GM23338 (cell line): ENCODE measurements around the gene SRRM2. TPM values are rescaled to one million over a fixed set of nuclear protein-coding genes. Genes with fewer than 3 reads are reported as not detected.

Experiments
- ATAC-seq: fragments of 200-7000 bp; cut with Tn5 transposase; 3 replicates; pipeline ENCODE4 v1.9.1; 2020
- DNase-seq: peaks from one replicate; pipeline ENCODE4 v3.0.0-alpha.2; 2015; ENCODE audit warnings: low spot score
- H2AFZ ChIP-seq: fragments of 200-600 bp; sonication (generic); 2 replicates; pipeline ENCODE4 v1.8.0; 2016; ENCODE audit warnings: antibody characterized with exemption, mild to moderate bottlenecking, moderate library complexity
- H3F3A ChIP-seq: fragments of 200-600 bp; sonication (generic); replicated peaks from 2 replicates; pipeline ENCODE4 v1.8.0; 2017; ENCODE audit warnings: antibody characterized with exemption, mixed run types, low read depth
- H3K27ac ChIP-seq: fragments of 200-600 bp; sonication (generic); 2 replicates; pipeline ENCODE4 v1.6.1; 2016; ENCODE audit warnings: low read depth
- H3K27me3 ChIP-seq: fragments of 200-600 bp; sonication (generic); 2 replicates; pipeline ENCODE4 v1.8.0; 2016; ENCODE audit warnings: mild to moderate bottlenecking, mixed run types, moderate library complexity; ENCODE audit not compliant: insufficient read depth
- H3K36me3 ChIP-seq: fragments of 200-600 bp; sonication (generic); 2 replicates; pipeline ENCODE4 v1.8.0; 2016; ENCODE audit warnings: mild to moderate bottlenecking; ENCODE audit not compliant: insufficient read depth
- H3K4me1 ChIP-seq: fragments of 200-600 bp; sonication (generic); 2 replicates; pipeline ENCODE4 v1.8.0; 2016; ENCODE audit warnings: mild to moderate bottlenecking, moderate library complexity; ENCODE audit not compliant: insufficient read depth
- H3K4me2 ChIP-seq: fragments of 200-600 bp; sonication (generic); 2 replicates; pipeline ENCODE4 v1.7.1; 2017; ENCODE audit warnings: mixed run types
- H3K4me3 ChIP-seq: fragments of 200-600 bp; sonication (generic); 2 replicates; pipeline ENCODE4 v1.6.1; 2016; ENCODE audit warnings: mixed run types
- H3K79me2 ChIP-seq: fragments of 200-600 bp; sonication (generic); replicated peaks from 2 replicates; pipeline ENCODE4 v1.8.0; 2017; ENCODE audit warnings: mild to moderate bottlenecking; ENCODE audit not compliant: insufficient read depth
- H3K9me2 ChIP-seq: fragments of 200-600 bp; sonication (generic); 2 replicates; pipeline ENCODE4 v1.8.0; 2017; ENCODE audit not compliant: insufficient read depth
- H4K20me1 ChIP-seq: fragments of 200-600 bp; sonication (generic); replicated peaks from 2 replicates; pipeline ENCODE4 v1.8.0; 2017; ENCODE audit warnings: mild to moderate bottlenecking; ENCODE audit not compliant: insufficient read depth
- H3K27ac Mint-ChIP-seq: 2 replicates; pipeline ENCODE4 v1.8.0; 2020; ENCODE audit warnings: inconsistent platforms, mild to moderate bottlenecking, moderate library complexity, mixed read lengths
- H3K27me3 Mint-ChIP-seq: 3 replicates; pipeline ENCODE4 v1.8.0; 2022; ENCODE audit warnings: low read depth, mild to moderate bottlenecking, moderate library complexity, mixed read lengths, inconsistent platforms; ENCODE audit not compliant: insufficient read depth, poor library complexity
- H3K36me3 Mint-ChIP-seq: 3 replicates; pipeline ENCODE4 v1.8.0; 2021; ENCODE audit warnings: low read depth, mild to moderate bottlenecking, inconsistent platforms, moderate library complexity, mixed read lengths
- H3K4me1 Mint-ChIP-seq: 3 replicates; pipeline ENCODE4 v1.8.0; 2020; ENCODE audit warnings: mild to moderate bottlenecking, inconsistent platforms, mixed read lengths
- H3K4me3 Mint-ChIP-seq: 3 replicates; pipeline ENCODE4 v1.8.0; 2021; ENCODE audit warnings: moderate library complexity, mild to moderate bottlenecking, inconsistent platforms, mixed read lengths
- H3K9me3 Mint-ChIP-seq: 3 replicates; pipeline ENCODE4 v1.8.0; 2020; ENCODE audit warnings: moderate library complexity, mild to moderate bottlenecking, inconsistent platforms, mixed read lengths
- CREB1 ChIP-seq: fragments of 250-450 bp; sonication (Bioruptor Pico); IDR thresholded peaks from 2 replicates; pipeline ENCODE4 v1.5.0; 2020; ENCODE audit warnings: low read depth, mild to moderate bottlenecking, moderate library complexity
- ETS1 ChIP-seq: IDR thresholded peaks from 2 replicates; pipeline ENCODE4 v1.6.1; 2016; ENCODE audit warnings: antibody characterized with exemption
- EZH2 ChIP-seq: fragments of 200-600 bp; sonication (generic); IDR thresholded peaks from one replicate; pipeline ENCODE4 v1.8.0; 2017; ENCODE audit warnings: antibody characterized with exemption, mild to moderate bottlenecking, low read depth; ENCODE audit not compliant: unreplicated experiment
- JUNB ChIP-seq: IDR thresholded peaks from one replicate; pipeline ENCODE4 v1.6.1; 2016; ENCODE audit warnings: antibody characterized with exemption; ENCODE audit not compliant: unreplicated experiment
- REST ChIP-seq: IDR thresholded peaks from one replicate; pipeline ENCODE4 v1.6.1; 2018; ENCODE audit warnings: antibody characterized with exemption; ENCODE audit not compliant: unreplicated experiment
- ZNF114 ChIP-seq: fragments of 250-450 bp; sonication (Bioruptor Pico); IDR thresholded peaks from 2 replicates; pipeline ENCODE4 v1.5.0; 2020; ENCODE audit warnings: mild to moderate bottlenecking, moderate library complexity
- ZNF331 ChIP-seq: fragments of 250-450 bp; sonication (Bioruptor Pico); IDR thresholded peaks from 2 replicates; pipeline ENCODE4 v1.5.0; 2020; ENCODE audit warnings: low read depth, mild to moderate bottlenecking, moderate library complexity
- ZNF462 ChIP-seq: fragments of 250-450 bp; sonication (Bioruptor Pico); IDR thresholded peaks from 2 replicates; pipeline ENCODE4 v1.5.0; 2020; ENCODE audit warnings: mild to moderate bottlenecking, moderate library complexity
- polyA plus RNA-seq: library from polyadenylated mRNA; unstranded; fragments of >200 nt; fragmentation: Nextera tagmentation; extraction: Ambion mirVana; gene quantifications from 2 replicates; pipeline ENCODE4 v1.2.1, GENCODE V29; 2016
- total RNA-seq: library from RNA; depleted of rRNA; stranded (reverse); fragments of >200 nt; shearing (Covaris generic); gene quantifications from 2 replicates; pipeline ENCODE4 v1.2.3, GENCODE V29; 2014
- TF ChIP-seq, protein P1 (sequence below), 2 experiments: fragments of 200-600 bp in 1 of 2; sonication (generic) in 1 of 2; conservative IDR thresholded peaks; 2 replicates each; pipeline versions ENCODE4 v1.5.1 to v1.6.1; 2016 to 2017; ENCODE audit warnings: antibody characterized with exemption in 2 of 2, low read depth in 2 of 2, mild to moderate bottlenecking in 2 of 2, moderate library complexity in 1 of 2

Gene SRRM2
- total and polyA plus RNA-seq, 2 experiments from 2014 or later = 308 to 893 TPM

- no peak for TF ChIP-seq ZNF462 (CRISPR knock-in tag)
- TF ChIP-seq ZNF114 (CRISPR knock-in tag) = no peak
- no peak for TF ChIP-seq REST
- TF ChIP-seq JUNB = no peak
- TF ChIP-seq EZH2 = no peak
- no peak for TF ChIP-seq ZNF331 (CRISPR knock-in tag)
Observed at GRCh38 chr16:2753733-2754020, 1.2 kb downstream of the SRRM2 start (continued).

GRCh38 chr16:2755158-2755557 lies 2.7 kb downstream of the SRRM2 start:
- H3K27ac Mint-ChIP-seq = peak overlapping the region; percentile 69
- Histone ChIP-seq H4K20me1 (peaks cover 60% of the 10 kb centered on the region), H3K27me3 (no peaks in the 10 kb centered on the region), H3K79me2 (peaks cover 84% of the 10 kb centered on the region), H3K4me2 (peak overlapping the region; percentile 100), H3F3A (peaks cover 67% of the 10 kb centered on the region), H3K36me3 (peaks cover 30% of the 10 kb centered on the region), H2AFZ (no peak overlapping the region), H3K9me2 (no peaks in the 10 kb centered on the region), H3K27ac (peak overlapping the region; percentile 99; the same call in 1 of the 2 replicates), H3K4me1 (peaks cover 25% of the 10 kb centered on the region), H3K4me3 (peak overlapping the region; percentile 99)
- ATAC-seq (no peak), DNase-seq (no peak)
- H3K27me3 Mint-ChIP-seq = peaks cover 20% of the 10 kb centered on the region
- peak overlapping the region; percentile 93 for H3K4me3 Mint-ChIP-seq
- peaks cover 3% of the 10 kb centered on the region for H3K9me3 Mint-ChIP-seq
- TF ChIP-seq ETS1 (no peak), JUNB (no peak), CREB1 (CRISPR knock-in tag) (no peak), ZNF331 (CRISPR knock-in tag) (no peak)
- TF ChIP-seq, protein P1, sequence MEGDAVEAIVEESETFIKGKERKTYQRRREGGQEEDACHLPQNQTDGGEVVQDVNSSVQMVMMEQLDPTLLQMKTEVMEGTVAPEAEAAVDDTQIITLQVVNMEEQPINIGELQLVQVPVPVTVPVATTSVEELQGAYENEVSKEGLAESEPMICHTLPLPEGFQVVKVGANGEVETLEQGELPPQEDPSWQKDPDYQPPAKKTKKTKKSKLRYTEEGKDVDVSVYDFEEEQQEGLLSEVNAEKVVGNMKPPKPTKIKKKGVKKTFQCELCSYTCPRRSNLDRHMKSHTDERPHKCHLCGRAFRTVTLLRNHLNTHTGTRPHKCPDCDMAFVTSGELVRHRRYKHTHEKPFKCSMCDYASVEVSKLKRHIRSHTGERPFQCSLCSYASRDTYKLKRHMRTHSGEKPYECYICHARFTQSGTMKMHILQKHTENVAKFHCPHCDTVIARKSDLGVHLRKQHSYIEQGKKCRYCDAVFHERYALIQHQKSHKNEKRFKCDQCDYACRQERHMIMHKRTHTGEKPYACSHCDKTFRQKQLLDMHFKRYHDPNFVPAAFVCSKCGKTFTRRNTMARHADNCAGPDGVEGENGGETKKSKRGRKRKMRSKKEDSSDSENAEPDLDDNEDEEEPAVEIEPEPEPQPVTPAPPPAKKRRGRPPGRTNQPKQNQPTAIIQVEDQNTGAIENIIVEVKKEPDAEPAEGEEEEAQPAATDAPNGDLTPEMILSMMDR (conservative IDR thresholded peaks at IDR 0.05; ENCODE audit: low read depth in 2 of 2) = no peak
- peaks cover 74% of the 10 kb centered on the region for H3K36me3 Mint-ChIP-seq
- peaks cover 35% of the 10 kb centered on the region for H3K4me1 Mint-ChIP-seq
